Esophagus (tissue), 2 donors: ENCODE results near the gene ANKRD18A. TPM values are rescaled to one million over a fixed set of nuclear protein-coding genes. Genes with fewer than 3 reads are reported as not detected.
"Not testable (repeated sequence)": the region's sequence is repeated elsewhere in the genome, so short reads cannot be mapped to it uniquely, and the experiment has no call there.

Experiments used
- H3K27ac ChIP-seq, 2 donors: one replicate each; pipeline ENCODE4 v1.5.1; 2013; ENCODE audit warnings: low read depth in 2 of 2, mild to moderate bottlenecking in 2 of 2, inconsistent platforms in 1 of 2, low read length in 1 of 2, moderate library complexity in 1 of 2
- H3K27me3 ChIP-seq, 2 donors: one replicate each; pipeline ENCODE4 v1.6.1; 2013; ENCODE audit warnings: low read length in 2 of 2, control low read depth in 1 of 2, mild to moderate bottlenecking in 1 of 2; ENCODE audit not compliant: insufficient read depth in 2 of 2, control insufficient read depth in 1 of 2
- H3K36me3 ChIP-seq, 2 donors: one replicate each; pipeline ENCODE4 v1.6.1; 2013; ENCODE audit warnings: low read length in 1 of 2; ENCODE audit not compliant: control insufficient read depth in 2 of 2, insufficient read depth in 2 of 2
- H3K4me1 ChIP-seq, 2 donors: one replicate each; pipeline ENCODE4 v1.6.1; 2013; ENCODE audit warnings: low read length in 1 of 2; ENCODE audit not compliant: control insufficient read depth in 2 of 2, insufficient read depth in 2 of 2
- H3K4me3 ChIP-seq, 2 donors: one replicate each; pipeline ENCODE4 v1.5.1; 2013; ENCODE audit warnings: low read length in 2 of 2, mild to moderate bottlenecking in 2 of 2, low read depth in 1 of 2, moderate library complexity in 1 of 2
- H3K9me3 ChIP-seq, 2 donors: one replicate each; pipeline ENCODE4 v1.6.1; 2013; ENCODE audit warnings: mild to moderate bottlenecking in 2 of 2, low read depth in 1 of 2, low read length in 1 of 2, moderate library complexity in 1 of 2; ENCODE audit not compliant: control insufficient read depth in 2 of 2, insufficient read depth in 1 of 2
- WGBS, 2 donors: extraction: QIAGEN DNeasy Blood & Tissue Kit; methylation state at CpG; one replicate each; pipeline ENCODE4 v1.1.7; 2013; 5-methylcytosine and 5-hydroxymethylcytosine counted together
- polyA plus RNA-seq, 2 donors: library from polyadenylated mRNA; stranded (reverse); fragments of 200-250 nt; gene quantifications; one replicate each; pipeline ENCODE4 v1.2.3, GENCODE V29; 2013
- donor health status: healthy with polysubstance abuse.
- donor health status: Bipolar disorder and iron deficiency.

Gene ANKRD18A
- polyA plus RNA-seq, 2 donors: 1.2 to 7.1 TPM

- WGBS, 2 donors: 82 to 89% methylated on average over 4 of the region's 4 CpGs
- Histone ChIP-seq H3K36me3 (no peaks in the 10 kb centered on the region), H3K4me3 (no peak overlapping the region), H3K4me1 (no peaks in the 10 kb centered on the region), H3K27ac (no peak overlapping the region), H3K9me3 (peaks cover 0 to 2% of the 10 kb centered on the region in 2 donors), H3K27me3 (no peaks in the 10 kb centered on the region)
Measured at GRCh38 chr9:38629511-38629910, 9.1 kb upstream of the ANKRD18A start.

- Histone ChIP-seq H3K4me3 (no peak overlapping the region), H3K36me3 (no peaks in the 10 kb centered on the region), H3K4me1 (peaks cover 2 to 14% of the 10 kb centered on the region in 2 donors), H3K27ac (no peak overlapping the region), H3K9me3 (peaks cover 0 to 2% of the 10 kb centered on the region in 2 donors), H3K27me3 (peaks cover 0 to 4% of the 10 kb centered on the region in 2 donors)
- WGBS, 2 donors: 71 to 83% methylated on average over 2 of the region's 2 CpGs
Measured at GRCh38 chr9:38626006-38626405, 5.6 kb upstream of the ANKRD18A start.

GRCh38 chr9:38622951-38623350 is 2.6 kb upstream of the ANKRD18A start:
- H3K4me1 ChIP-seq: peaks cover 2 to 15% of the 10 kb centered on the region in 2 donors
- H3K27me3 ChIP-seq: peaks cover 0 to 4% of the 10 kb centered on the region in 2 donors
- no peak overlapping the region for H3K27ac ChIP-seq
- 70 to 74% methylated on average over 2 of the region's 2 CpGs for WGBS, 2 donors
- no peaks in the 10 kb centered on the region for H3K9me3 ChIP-seq
- H3K36me3 ChIP-seq: no peaks in the 10 kb centered on the region
- no peak overlapping the region for H3K4me3 ChIP-seq

- peaks cover 0 to 4% of the 10 kb centered on the region in 2 donors for H3K27me3 ChIP-seq
- no peaks in the 10 kb centered on the region for H3K9me3 ChIP-seq
- 8 to 10% methylated on average over 30 of the region's 30 CpGs for WGBS, 2 donors
- no peak overlapping the region for H3K27ac ChIP-seq
- peaks cover 2 to 15% of the 10 kb centered on the region in 2 donors for H3K4me1 ChIP-seq
- H3K36me3 ChIP-seq: no peaks in the 10 kb centered on the region
- peak overlapping the region in 1 of 2 donors; percentile 54 for H3K4me3 ChIP-seq
Measured at GRCh38 chr9:38622288-38622674, 1.9 kb upstream of the ANKRD18A start.

GRCh38 chr9:38621434-38622287 is 1.3 kb upstream of the ANKRD18A start:
- Histone ChIP-seq H3K4me1 (peaks cover 2 to 15% of the 10 kb centered on the region in 2 donors), H3K4me3 (peak overlapping the region; percentile 54 to 69), H3K9me3 (no peaks in the 10 kb centered on the region), H3K27ac (no peak overlapping the region), H3K27me3 (peaks cover 0 to 4% of the 10 kb centered on the region in 2 donors), H3K36me3 (no peaks in the 10 kb centered on the region)
- WGBS, 2 donors: 1% methylated on average over 67 of the region's 67 CpGs

- peaks cover 2 to 15% of the 10 kb centered on the region in 2 donors for H3K4me1 ChIP-seq
- H3K27ac ChIP-seq: peak overlapping the region in 1 of 2 donors; percentile 66
- WGBS, 2 donors: 2 to 3% methylated on average over 56 to 58 of the region's 58 CpGs
- H3K9me3 ChIP-seq: no peaks in the 10 kb centered on the region
- peak overlapping the region; percentile 54 to 69 for H3K4me3 ChIP-seq
- H3K36me3 ChIP-seq: no peaks in the 10 kb centered on the region
- peaks cover 0 to 4% of the 10 kb centered on the region in 2 donors for H3K27me3 ChIP-seq
Measured at GRCh38 chr9:38619556-38620447, 594 bp downstream of the ANKRD18A start.

- H3K4me3 ChIP-seq, H3K27ac ChIP-seq, H3K36me3 ChIP-seq, H3K9me3 ChIP-seq, H3K27me3 ChIP-seq, H3K4me1 ChIP-seq: not testable (repeated sequence)
- WGBS, 2 donors: 37 to 55% methylated on average over 2 of the region's 2 CpGs
Measured at GRCh38 chr9:38598029-38598745, 22.2 kb downstream of the ANKRD18A start.

- WGBS, 2 donors: 57 to 81% methylated on average over 3 of the region's 3 CpGs
- not testable (repeated sequence) for H3K36me3 ChIP-seq, H3K27ac ChIP-seq, H3K4me1 ChIP-seq, H3K27me3 ChIP-seq, H3K4me3 ChIP-seq, H3K9me3 ChIP-seq
Measured at GRCh38 chr9:38595117-38595516, 25.3 kb downstream of the ANKRD18A start.

GRCh38 chr9:38591346-38592063 is 28.9 kb downstream of the ANKRD18A start:
- not testable (repeated sequence) for H3K27me3 ChIP-seq, H3K27ac ChIP-seq, H3K36me3 ChIP-seq, H3K4me3 ChIP-seq, H3K4me1 ChIP-seq, H3K9me3 ChIP-seq
- 49% methylated on average over 9 of the region's 9 CpGs for WGBS, 2 donors
